ENCODE data around the gene NRP1. TPM values are rescaled to one million over a fixed set of nuclear protein-coding genes. Genes with fewer than 3 reads are reported as not detected.
A peak's percentile ranks its signal among the peaks of the same experiment; 100 is the strongest.

The NRP1 gene
- total and polyA plus RNA-seq, 2 of the 8 experiments (the other 6 are each of a cell fraction or from before 2014, with no cell fraction given), result 1.2 to 2.1 TPM

- no peak for TF ChIP-seq HDAC6 (IDR thresholded peaks at IDR 0.05; ENCODE audit: low read depth, low read length)
Measured at GRCh38 chr10:33328253-33328652, 6.2 kb downstream of the NRP1 start (continued).

GRCh38 chr10:33327751-33328150 is 6.7 kb downstream of the NRP1 start:
- no peak overlapping the region for H3K14ac ChIP-seq (ENCODE audit: insufficient read length)
- CTCF ChIA-PET (ENCODE audit: partially characterized antibody), result interaction anchor here (0.5 to 3.4 kb wide), 14 partner anchors 9 to 978 kb away, joined by 3 to 10 read pairs (median 4); no protein-coding TSS in a partner anchor

More at GRCh38 chr10:33327751-33328150, 6.7 kb downstream of the NRP1 start:
- no peak overlapping the region for H2AK5ac ChIP-seq (ENCODE audit: low read depth, low read length)
- TF ChIP-seq RAD21 (IDR thresholded peaks at IDR 0.05 in 1 of 2, conservative IDR thresholded peaks at IDR 0.05 in 1 of 2; ENCODE audit: low read depth in 2 of 2, low read length in 2 of 2) (peak; percentile 60 to 69; a peak in 3 of 4 replicates), BACH1 (IDR thresholded peaks at IDR 0.05; ENCODE audit: low read length) (no peak)
- TF ChIP-seq, protein P1, sequence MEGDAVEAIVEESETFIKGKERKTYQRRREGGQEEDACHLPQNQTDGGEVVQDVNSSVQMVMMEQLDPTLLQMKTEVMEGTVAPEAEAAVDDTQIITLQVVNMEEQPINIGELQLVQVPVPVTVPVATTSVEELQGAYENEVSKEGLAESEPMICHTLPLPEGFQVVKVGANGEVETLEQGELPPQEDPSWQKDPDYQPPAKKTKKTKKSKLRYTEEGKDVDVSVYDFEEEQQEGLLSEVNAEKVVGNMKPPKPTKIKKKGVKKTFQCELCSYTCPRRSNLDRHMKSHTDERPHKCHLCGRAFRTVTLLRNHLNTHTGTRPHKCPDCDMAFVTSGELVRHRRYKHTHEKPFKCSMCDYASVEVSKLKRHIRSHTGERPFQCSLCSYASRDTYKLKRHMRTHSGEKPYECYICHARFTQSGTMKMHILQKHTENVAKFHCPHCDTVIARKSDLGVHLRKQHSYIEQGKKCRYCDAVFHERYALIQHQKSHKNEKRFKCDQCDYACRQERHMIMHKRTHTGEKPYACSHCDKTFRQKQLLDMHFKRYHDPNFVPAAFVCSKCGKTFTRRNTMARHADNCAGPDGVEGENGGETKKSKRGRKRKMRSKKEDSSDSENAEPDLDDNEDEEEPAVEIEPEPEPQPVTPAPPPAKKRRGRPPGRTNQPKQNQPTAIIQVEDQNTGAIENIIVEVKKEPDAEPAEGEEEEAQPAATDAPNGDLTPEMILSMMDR (IDR thresholded peaks at IDR 0.05; ENCODE audit: control extremely low read depth in 1 of 3, insufficient read depth in 1 of 3, low read depth in 1 of 3, low read length in 3 of 3), result peak in 2 of 3 experiments; percentile 36 to 49; a peak in 2 of 4 replicates
- no peak overlapping the region for H2BK120ac ChIP-seq (replicated peaks; ENCODE audit: low read depth, low read length)
- H3K4me2 ChIP-seq (ENCODE audit: insufficient read depth in 1 of 2, low read depth in 2 of 2, low read length in 2 of 2), result no peak overlapping the region
- H3K9me3 ChIP-seq (ENCODE audit: insufficient read depth in 2 of 2, low read depth in 1 of 2, low read length in 1 of 2), result no peaks in the 10 kb centered on the region
- no peak overlapping the region for H3K4me3 ChIP-seq (ENCODE audit: extremely low read depth in 1 of 4, insufficient read depth in 2 of 4, low read depth in 3 of 4, low read length in 4 of 4)
- no peaks in the 10 kb centered on the region for H3K79me2 ChIP-seq (ENCODE audit: control insufficient read depth in 1 of 2, insufficient read depth in 2 of 2, low read length in 2 of 2)
- H4K20me1 ChIP-seq (replicated peaks in 1 of 2; ENCODE audit: control insufficient read depth in 1 of 2, insufficient read depth in 2 of 2, low read length in 2 of 2), result no peaks in the 10 kb centered on the region
- no peak overlapping the region for H3K56ac ChIP-seq (replicated peaks; ENCODE audit: insufficient read length, low read depth, low read length)
- no peak overlapping the region for H3K9ac ChIP-seq (replicated peaks in 1 of 4; ENCODE audit: extremely low read depth in 1 of 4, low read depth in 3 of 4, low read length in 3 of 4)
- H2BK5ac ChIP-seq (ENCODE audit: low read depth, low read length), result no peak overlapping the region
- no peak overlapping the region for H2BK20ac ChIP-seq (ENCODE audit: low read length)
- peaks cover 0 to 9% (median 0%) of the 10 kb centered on the region in 4 experiments; a peak in 1 of 8 replicates for H3K36me3 ChIP-seq (ENCODE audit: control insufficient read depth in 2 of 4, insufficient read depth in 4 of 4, low read length in 3 of 4)
- H4K5ac ChIP-seq (ENCODE audit: insufficient read length, low read depth, low read length), result no peak overlapping the region
- peaks cover 0 to 3% (median 1%) of the 10 kb centered on the region in 4 experiments; a peak in 3 of 7 replicates for H3K27me3 ChIP-seq (replicated peaks in 1 of 4; ENCODE audit: control insufficient read depth in 3 of 4, extremely low read depth in 1 of 4, insufficient read depth in 3 of 4, low read length in 3 of 4)
- POLR2A ChIA-PET (ENCODE audit: partially characterized antibody), result no interaction called here
- no peak overlapping the region for H3K23ac ChIP-seq (ENCODE audit: insufficient read length)
- no peak overlapping the region for H4K8ac ChIP-seq (ENCODE audit: extremely low read depth, insufficient read depth, low read length)
- H3K4ac ChIP-seq (replicated peaks; ENCODE audit: insufficient read length, low read depth, low read length), result no peak overlapping the region
- H3K23me2 ChIP-seq (ENCODE audit: low read depth, low read length), result no peaks in the 10 kb centered on the region
- DNase-seq (ENCODE audit: low read depth in 1 of 2, low spot score in 2 of 2), result no peak
- H3K18ac ChIP-seq (ENCODE audit: extremely low read depth, low read length), result no peak overlapping the region
- no peak overlapping the region for H3K27ac ChIP-seq (ENCODE audit: low read depth, low read length)
- H3K4me1 ChIP-seq (replicated peaks in 1 of 4; ENCODE audit: control insufficient read depth in 3 of 4, insufficient read depth in 4 of 4, low read length in 3 of 4), result no peaks in the 10 kb centered on the region
- no peak overlapping the region for H2AFZ ChIP-seq (ENCODE audit: low read length)
- no peak overlapping the region for H4K91ac ChIP-seq (replicated peaks; ENCODE audit: insufficient read length, low read length)
- H3K79me1 ChIP-seq (ENCODE audit: low read depth, low read length), result no peaks in the 10 kb centered on the region
- no peak overlapping the region for H2BK15ac ChIP-seq (ENCODE audit: low read length)
- no peak overlapping the region for H2BK12ac ChIP-seq (ENCODE audit: low read depth, low read length)
- peak; percentile 60 for FAIRE-seq
